GM13976 (cell line): ENCODE measurements around the gene FGF8.
A peak's percentile ranks its signal among the peaks of the same experiment; 100 is the strongest.

Experiments used
- DNase-seq: peaks from one replicate; pipeline ENCODE4 v3.0.0; 2012; ENCODE audit warnings: low spot score
- CTCF ChIP-seq: IDR thresholded peaks from 2 replicates; pipeline ENCODE4 v1.5.1; 2012; ENCODE audit warnings: borderline replicate concordance, mild to moderate bottlenecking; ENCODE audit not compliant: insufficient read depth; ENCODE audit errors: extremely low read depth, missing control alignments, control extremely low read depth
- in situ Hi-C: fragments of 300-500 bp; cut with MboI; formaldehyde crosslinking; loops from one replicate; pipeline ENCODE4 v1.12.0; 2022; ENCODE audit warnings: low sequenced_read_pairs, mixed read lengths, inconsistent platforms; ENCODE audit not compliant: unreplicated experiment

Gene FGF8

GRCh38 chr10:101778781-101779543, 3.0 kb upstream of the FGF8 start:
- TF ChIP-seq CTCF, result no peak
- DNase-seq, result peak; percentile 73
- in situ Hi-C loops, result no loop called here

- no peak for TF ChIP-seq CTCF
- in situ Hi-C loops, result no loop called here
- DNase-seq, result peak; percentile 26
Observed at GRCh38 chr10:101778151-101778780, 2.4 kb upstream of the FGF8 start.

- TF ChIP-seq CTCF, result no peak
- peak; percentile 23 for DNase-seq
- in situ Hi-C loops, result no loop called here
Observed at GRCh38 chr10:101777619-101778145, 1.8 kb upstream of the FGF8 start.

GRCh38 chr10:101776161-101776817, 375 bp upstream of the FGF8 start:
- TF ChIP-seq CTCF, result no peak
- peak; percentile 41 for DNase-seq
- in situ Hi-C loops, result no loop called here

- TF ChIP-seq CTCF, result no peak
- in situ Hi-C loops, result no loop called here
- peak; percentile 45 for DNase-seq
Observed at GRCh38 chr10:101774589-101775272, 1.2 kb downstream of the FGF8 start.

GRCh38 chr10:101773923-101774588, 1.9 kb downstream of the FGF8 start:
- in situ Hi-C loops, result no loop called here
- no peak for TF ChIP-seq CTCF
- peak; percentile 25 for DNase-seq
